Brain microvascular endothelial cell (primary cell): Measurements from ENCODE around the gene ADCY3.

Experiments used
- DNase-seq: peaks from one replicate; pipeline ENCODE4 v3.0.0-alpha.2; 2020
- H3K27ac ChIP-seq: fragments of 250-450 bp; sonication (Bioruptor Pico); 2 replicates; pipeline ENCODE4 v1.5.1; 2020; ENCODE audit warnings: mild to moderate bottlenecking, moderate library complexity
- H3K27me3 ChIP-seq: fragments of 250-450 bp; sonication (Bioruptor Pico); replicated peaks from 2 replicates; pipeline ENCODE4 v1.5.1; 2020; ENCODE audit warnings: mild to moderate bottlenecking
- H3K36me3 ChIP-seq: fragments of 250-450 bp; sonication (Bioruptor Pico); replicated peaks from 2 replicates; pipeline ENCODE4 v1.5.1; 2020; ENCODE audit warnings: mild to moderate bottlenecking
- H3K4me3 ChIP-seq: 2 replicates; pipeline ENCODE4 v1.5.1; 2011; ENCODE audit warnings: low read depth, mild to moderate bottlenecking, control low read depth, low read length, moderate library complexity
- in situ Hi-C: cut with HindIII; loops from 2 replicates; pipeline ENCODE4 v1.10.0; 2017; ENCODE audit warnings: low sequenced_read_pairs, low pct_ligation_motif_present
- TF ChIP-seq, protein P1 (sequence below): IDR thresholded peaks from 2 replicates; pipeline ENCODE4 v1.5.1; 2011; ENCODE audit warnings: low read depth, mild to moderate bottlenecking, moderate library complexity, low read length, control low read depth, inconsistent platforms; ENCODE audit errors: missing control alignments

ADCY3 gene

DNA sequence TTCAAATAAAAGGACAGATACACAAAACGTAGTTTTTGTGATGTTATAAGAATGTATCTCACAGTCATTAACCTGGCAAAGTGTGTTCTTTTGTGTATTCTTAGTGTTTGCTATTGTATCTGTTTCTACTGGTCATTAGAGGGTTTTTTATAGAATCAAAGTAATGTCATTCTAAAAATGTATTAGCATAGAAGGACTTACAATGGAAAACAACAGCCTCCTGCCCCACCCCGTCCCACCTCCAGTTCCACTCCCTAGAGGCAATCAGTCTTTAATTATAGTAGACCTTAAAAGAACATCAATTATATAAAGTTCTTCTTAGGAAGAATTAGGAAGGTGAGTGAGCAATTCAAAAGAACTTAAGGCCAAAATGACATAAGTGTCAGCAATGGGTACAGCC is 37.9 kb upstream of the ADCY3 start:
- TF ChIP-seq, protein P1, sequence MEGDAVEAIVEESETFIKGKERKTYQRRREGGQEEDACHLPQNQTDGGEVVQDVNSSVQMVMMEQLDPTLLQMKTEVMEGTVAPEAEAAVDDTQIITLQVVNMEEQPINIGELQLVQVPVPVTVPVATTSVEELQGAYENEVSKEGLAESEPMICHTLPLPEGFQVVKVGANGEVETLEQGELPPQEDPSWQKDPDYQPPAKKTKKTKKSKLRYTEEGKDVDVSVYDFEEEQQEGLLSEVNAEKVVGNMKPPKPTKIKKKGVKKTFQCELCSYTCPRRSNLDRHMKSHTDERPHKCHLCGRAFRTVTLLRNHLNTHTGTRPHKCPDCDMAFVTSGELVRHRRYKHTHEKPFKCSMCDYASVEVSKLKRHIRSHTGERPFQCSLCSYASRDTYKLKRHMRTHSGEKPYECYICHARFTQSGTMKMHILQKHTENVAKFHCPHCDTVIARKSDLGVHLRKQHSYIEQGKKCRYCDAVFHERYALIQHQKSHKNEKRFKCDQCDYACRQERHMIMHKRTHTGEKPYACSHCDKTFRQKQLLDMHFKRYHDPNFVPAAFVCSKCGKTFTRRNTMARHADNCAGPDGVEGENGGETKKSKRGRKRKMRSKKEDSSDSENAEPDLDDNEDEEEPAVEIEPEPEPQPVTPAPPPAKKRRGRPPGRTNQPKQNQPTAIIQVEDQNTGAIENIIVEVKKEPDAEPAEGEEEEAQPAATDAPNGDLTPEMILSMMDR: no peak
- DNase-seq: no peak
- in situ Hi-C loops: no loop called here
- Histone ChIP-seq H3K27ac (no peak overlapping the region), H3K36me3 (peaks cover 9% of the 10 kb centered on the region), H3K4me3 (no peak overlapping the region), H3K27me3 (no peaks in the 10 kb centered on the region)

- Histone ChIP-seq H3K4me3 (no peak overlapping the region), H3K27me3 (no peaks in the 10 kb centered on the region), H3K36me3 (peaks cover 9% of the 10 kb centered on the region), H3K27ac (no peak overlapping the region)
- in situ Hi-C loops: no loop called here
- TF ChIP-seq, protein P1: no peak
- DNase-seq: no peak
Measured at GRCh38 chr2:24957221-24957620, 37.2 kb upstream of the ADCY3 start.

- in situ Hi-C loops: no loop called here
- TF ChIP-seq, protein P1: no peak
- Histone ChIP-seq H3K27me3 (no peaks in the 10 kb centered on the region), H3K36me3 (peaks cover 9% of the 10 kb centered on the region), H3K4me3 (no peak overlapping the region), H3K27ac (no peak overlapping the region)
- no peak for DNase-seq
Measured at GRCh38 chr2:24955921-24956320, 35.9 kb upstream of the ADCY3 start.

DNA sequence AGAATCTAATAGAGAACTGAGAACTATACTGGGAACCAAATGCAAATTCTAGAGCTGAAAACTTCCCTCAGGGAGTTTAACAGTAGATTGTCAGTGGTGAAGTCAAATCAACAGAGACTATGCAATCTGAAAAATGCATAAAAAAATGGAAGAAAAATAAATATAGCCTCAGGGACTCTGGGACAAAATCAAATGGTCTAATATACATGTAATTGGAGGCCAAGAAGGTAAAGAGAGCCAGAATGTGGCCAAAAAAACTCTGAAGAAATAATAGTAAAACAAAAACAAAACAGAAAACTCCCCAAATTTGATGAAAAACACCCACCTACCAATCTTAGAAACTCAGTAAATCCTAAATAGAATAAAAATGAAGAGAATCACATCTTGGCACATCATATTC is 35.2 kb upstream of the ADCY3 start:
- Histone ChIP-seq H3K27ac (no peak overlapping the region), H3K36me3 (peaks cover 9% of the 10 kb centered on the region), H3K4me3 (no peak overlapping the region), H3K27me3 (no peaks in the 10 kb centered on the region)
- no peak for DNase-seq
- TF ChIP-seq, protein P1: no peak
- in situ Hi-C loops: no loop called here

DNA sequence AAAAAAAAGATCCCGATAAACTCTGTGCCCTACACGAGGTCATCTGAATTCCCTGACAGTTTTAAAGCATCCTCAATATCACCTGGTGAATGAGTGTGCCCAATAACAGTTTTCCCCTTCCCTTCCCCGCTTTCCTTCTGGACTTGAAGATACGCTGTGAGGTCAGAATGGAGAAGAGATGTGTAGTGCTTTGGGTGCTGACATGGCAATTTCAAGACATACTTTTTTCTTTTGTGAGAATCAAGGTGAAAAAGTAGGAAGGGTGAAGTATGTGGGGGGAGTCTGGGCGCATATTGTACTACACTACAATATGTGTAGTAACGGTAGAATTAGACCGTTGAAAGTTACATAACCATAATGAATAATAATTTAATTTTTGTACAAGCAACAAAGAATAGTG is 30.1 kb upstream of the ADCY3 start:
- H3K27me3 ChIP-seq: no peaks in the 10 kb centered on the region
- no peak for DNase-seq
- in situ Hi-C loops: no loop called here
- no peak overlapping the region for H3K27ac ChIP-seq
- no peaks in the 10 kb centered on the region for H3K36me3 ChIP-seq
- TF ChIP-seq, protein P1: no peak
- no peak overlapping the region for H3K4me3 ChIP-seq

GRCh38 chr2:24948506-24948905 is 28.5 kb upstream of the ADCY3 start:
- no peaks in the 10 kb centered on the region for H3K36me3 ChIP-seq
- no peak overlapping the region for H3K4me3 ChIP-seq
- TF ChIP-seq, protein P1: no peak
- no peak for DNase-seq
- no peaks in the 10 kb centered on the region for H3K27me3 ChIP-seq
- in situ Hi-C loops: no loop called here
- no peak overlapping the region for H3K27ac ChIP-seq
